GM12865 (cell line): ENCODE measurements around the gene SYTL3.

Experiments
- DNase-seq: peaks from one replicate; pipeline ENCODE4 v3.0.0; 2010; ENCODE audit warnings: low read depth
- H3K4me3 ChIP-seq: 2 replicates; pipeline ENCODE4 v1.5.1; 2011; ENCODE audit warnings: mild to moderate bottlenecking, low read depth, low read length, control low read depth
- CTCF ChIP-seq: IDR thresholded peaks from 2 replicates; pipeline ENCODE4 v1.5.1; 2011; ENCODE audit warnings: low read length, control low read depth, low read depth, inconsistent platforms; ENCODE audit not compliant: insufficient read depth; ENCODE audit errors: missing control alignments

Gene SYTL3

GRCh38 chr6:158711264-158711663 is 61.4 kb downstream of the SYTL3 start:
- DNase-seq, result no peak
- no peak for TF ChIP-seq CTCF
- no peak overlapping the region for H3K4me3 ChIP-seq

- DNase-seq, result no peak
- TF ChIP-seq CTCF, result no peak
These were observed 63.6 kb downstream of the SYTL3 start for GRCh38 chr6:158713469-158713868.

GRCh38 chr6:158714706-158715105 is 64.9 kb downstream of the SYTL3 start:
- no peak overlapping the region for H3K4me3 ChIP-seq
- no peak for TF ChIP-seq CTCF
- no peak for DNase-seq

More at GRCh38 chr6:158713469-158713868, 63.6 kb downstream of the SYTL3 start:
- no peak overlapping the region for H3K4me3 ChIP-seq

GRCh38 chr6:158715330-158716311 is 65.8 kb downstream of the SYTL3 start:
- peak; percentile 83 for DNase-seq
- H3K4me3 ChIP-seq, result no peak overlapping the region; the same call in 1 of the 2 replicates
- no peak for TF ChIP-seq CTCF

- no peak for TF ChIP-seq CTCF
- peak; percentile 82 for DNase-seq
- H3K4me3 ChIP-seq, result peak overlapping the region; percentile 23
These were observed 67.8 kb downstream of the SYTL3 start for GRCh38 chr6:158717341-158718330.

GRCh38 chr6:158718461-158719046 is 68.7 kb downstream of the SYTL3 start:
- peak; percentile 69 for TF ChIP-seq CTCF
- no peak overlapping the region for H3K4me3 ChIP-seq
- peak; percentile 55 for DNase-seq
